MCF 10A (cell line): ENCODE results near the gene PAK1. TPM values are rescaled to one million over a fixed set of nuclear protein-coding genes. Genes with fewer than 3 reads are reported as not detected.
A peak's percentile ranks its signal among the peaks of the same experiment; 100 is the strongest.
"Not testable (repeated sequence)": the region's sequence is repeated elsewhere in the genome, so short reads cannot be mapped to it uniquely, and the experiment has no call there.

Experiments used
- BruUV-seq: library from RNA; stranded (reverse); fragments of 400-500 nt; replicated peaks from 2 replicates; lab custom pipeline; 2021; lab: Mats Ljungman, UMichigan
- CTCF ChIA-PET: fragments of 300-600 bp; sonication (Branson Sonifier 250); formaldehyde crosslinking; extraction: SDS; loops from one replicate; lab custom pipeline; 2021; ENCODE audit warnings: antibody characterized with exemption, inconsistent platforms; lab: Yijun Ruan, JAX
- POLR2A ChIA-PET: fragments of 300-600, 350-650 bp; sonication (Branson Sonifier 250); formaldehyde crosslinking; extraction: SDS; loops from one replicate; lab custom pipeline; 2020; ENCODE audit warnings: antibody characterized with exemption, inconsistent platforms; lab: Yijun Ruan, JAX
- DNase-seq: peaks from one replicate; pipeline ENCODE4 v3.0.0-alpha.2; 2018; ENCODE audit not compliant: unreplicated experiment
- H3K27ac Mint-ChIP-seq: one replicate; pipeline ENCODE4 v1.8.0; 2022; ENCODE audit warnings: mild to moderate bottlenecking, low read depth, mixed read lengths; ENCODE audit not compliant: unreplicated experiment
- H3K27me3 Mint-ChIP-seq: one replicate; pipeline ENCODE4 v1.8.0; 2022; ENCODE audit warnings: mixed read lengths; ENCODE audit not compliant: insufficient read depth, unreplicated experiment
- H3K36me3 Mint-ChIP-seq: one replicate; pipeline ENCODE4 v1.8.0; 2022; ENCODE audit warnings: mild to moderate bottlenecking, moderate library complexity, mixed read lengths; ENCODE audit not compliant: insufficient read depth, unreplicated experiment
- H3K4me1 Mint-ChIP-seq: one replicate; pipeline ENCODE4 v1.8.0; 2022; ENCODE audit warnings: mixed read lengths; ENCODE audit not compliant: insufficient read depth, unreplicated experiment
- H3K4me3 Mint-ChIP-seq: one replicate; pipeline ENCODE4 v1.8.0; 2022; ENCODE audit warnings: mild to moderate bottlenecking, moderate library complexity, mixed read lengths; ENCODE audit not compliant: unreplicated experiment
- H3K9me3 Mint-ChIP-seq: one replicate; pipeline ENCODE4 v1.8.0; 2022; ENCODE audit warnings: mixed read lengths; ENCODE audit not compliant: unreplicated experiment
- CTCF ChIP-seq: fragments of 200-600 bp; IDR thresholded peaks from one replicate; pipeline ENCODE4 v1.8.0; 2022; ENCODE audit warnings: antibody characterized with exemption, mild to moderate bottlenecking; ENCODE audit not compliant: unreplicated experiment
- intact Hi-C: fragments of 100-400 bp; cut with micrococcal nuclease; formaldehyde crosslinking; loops from 2 replicates; pipeline ENCODE4 v1.14.1; 2022
- total RNA-seq: library from RNA; stranded (reverse); gene quantifications from 2 replicates; pipeline ENCODE4 v1.2.3, GENCODE V29; 2022

The PAK1 gene
- total RNA-seq, 1 experiment from 2014 or later = 24.0 TPM

GRCh38 chr11:77302752-77303151 lies 171.1 kb downstream of the PAK1 start:
- Mint-ChIP-seq H3K27me3 (no peaks in the 10 kb centered on the region), H3K9me3 (no peaks in the 10 kb centered on the region), H3K27ac (no peak overlapping the region), H3K36me3 (peaks cover 5% of the 10 kb centered on the region), H3K4me3 (no peak overlapping the region), H3K4me1 (peaks cover 16% of the 10 kb centered on the region)
- no peak for TF ChIP-seq CTCF
- ChIA-PET POLR2A (no interaction called here), CTCF (no interaction called here)
- BruUV-seq = no TSS peak
- intact Hi-C loops = no loop called here
- DNase-seq = no peak

GRCh38 chr11:77301510-77301909 lies 172.4 kb downstream of the PAK1 start, which contains the start of gene GDPD4:
Gene GDPD4 (minus strand): TSS chr11:77301686. CDS start chr11:77285137, 16,549 bp downstream.
- H3K27ac Mint-ChIP-seq = no peak within 1 kb of the TSS

GRCh38 chr11:77300695-77301094 lies 173.2 kb downstream of the PAK1 start:
- DNase-seq = no peak
- BruUV-seq = no TSS peak
- Mint-ChIP-seq H3K4me1 (peaks cover 16% of the 10 kb centered on the region), H3K27ac (no peak overlapping the region), H3K36me3 (peaks cover 5% of the 10 kb centered on the region), H3K4me3 (no peak overlapping the region), H3K27me3 (no peaks in the 10 kb centered on the region), H3K9me3 (no peaks in the 10 kb centered on the region)
- no peak for TF ChIP-seq CTCF
- POLR2A ChIA-PET = no interaction called here
- intact Hi-C loops = no loop called here
- CTCF ChIA-PET = interaction anchor here (0.6 to 1.2 kb wide), 2 partner anchors 15 to 242 kb away, joined by 3 read pairs; no protein-coding TSS in a partner anchor

More at GRCh38 chr11:77301510-77301909, 172.4 kb downstream of the PAK1 start, which contains the start of gene GDPD4:
- POLR2A ChIA-PET = interaction anchor here (0.9 kb wide), 1 partner anchor 1067 kb away, joined by 5 read pairs; no protein-coding TSS in a partner anchor
- no peak for DNase-seq
- Mint-ChIP-seq H3K27me3 (no peaks in the 10 kb centered on the region), H3K4me1 (peaks cover 16% of the 10 kb centered on the region), H3K4me3 (no peak within 1 kb of the TSS), H3K9me3 (no peaks in the 10 kb centered on the region), H3K36me3 (peaks cover 5% of the 10 kb centered on the region)
- intact Hi-C loops = no loop called here
- no TSS peak for BruUV-seq
- no peak for TF ChIP-seq CTCF
- CTCF ChIA-PET = interaction anchor here (1.2 kb wide), 1 partner anchor 16 kb away, joined by 3 read pairs; no protein-coding TSS in a partner anchor

GRCh38 chr11:77300028-77300427 lies 173.9 kb downstream of the PAK1 start:
- POLR2A ChIA-PET = interaction anchor here (0.6 to 1.6 kb wide), 3 partner anchors 9 to 19 kb away, joined by 3 to 5 read pairs (median 3); no protein-coding TSS in a partner anchor
- intact Hi-C loops, H3K27me3 Mint-ChIP-seq, H3K36me3 Mint-ChIP-seq, CTCF ChIA-PET, H3K4me3 Mint-ChIP-seq, H3K9me3 Mint-ChIP-seq, BruUV-seq: not testable (repeated sequence)
- peak overlapping the region; percentile 78 for H3K27ac Mint-ChIP-seq
- DNase-seq = peak; percentile 84
- peaks cover 16% of the 10 kb centered on the region for H3K4me1 Mint-ChIP-seq
